A673 (cell line): ENCODE measurements around the gene SERTAD2. TPM values are rescaled to one million over a fixed set of nuclear protein-coding genes. Genes with fewer than 3 reads are reported as not detected.

Experiments used
- BruUV-seq: library from RNA; stranded (reverse); fragments of 400-500 nt; replicated peaks from 2 replicates; lab custom pipeline; 2021; lab: Mats Ljungman, UMichigan
- CTCF ChIA-PET: fragments of 300-600 bp; sonication (Branson Sonifier 250); formaldehyde crosslinking; loops from one replicate; lab custom pipeline; 2022; ENCODE audit warnings: antibody characterized with exemption; lab: Charles Lee
- POLR2A ChIA-PET: fragments of 300-600 bp; sonication (Branson Sonifier 250); formaldehyde crosslinking; loops from one replicate; lab custom pipeline; 2022; ENCODE audit warnings: antibody characterized with exemption; ENCODE audit not compliant: low non-redundant PET; lab: Charles Lee
- DNase-seq: peaks from one replicate; pipeline ENCODE4 v3.0.0-alpha.2; 2015; ENCODE audit warnings: low spot score
- H3K27ac ChIP-seq: fragments of 200-600 bp; sonication (generic); 2 replicates; pipeline ENCODE4 v1.5.1; 2016; ENCODE audit warnings: mixed run types, low read depth, mild to moderate bottlenecking, mixed read lengths, antibody characterized with exemption, low read length; ENCODE audit not compliant: poor library complexity, severe bottlenecking
- H3K27me3 ChIP-seq: fragments of 200-600 bp; sonication (generic); replicated peaks from 2 replicates; pipeline ENCODE4 v1.6.1; 2017; ENCODE audit warnings: mixed run types, low read depth, mild to moderate bottlenecking, mixed read lengths, antibody characterized with exemption, low read length; ENCODE audit not compliant: insufficient read depth, poor library complexity
- H3K36me3 ChIP-seq: fragments of 200-600 bp; sonication (generic); 2 replicates; pipeline ENCODE4 v1.6.1; 2016; ENCODE audit warnings: mixed run types, mild to moderate bottlenecking, mixed read lengths, antibody characterized with exemption, low read length; ENCODE audit not compliant: insufficient read depth, poor library complexity, severe bottlenecking
- H3K4me1 ChIP-seq: fragments of 200-600 bp; sonication (generic); 2 replicates; pipeline ENCODE4 v1.6.1; 2017; ENCODE audit warnings: mixed run types, mild to moderate bottlenecking, mixed read lengths, antibody characterized with exemption, low read length; ENCODE audit not compliant: insufficient read depth, poor library complexity, severe bottlenecking
- H3K4me3 ChIP-seq: fragments of 200-600 bp; sonication (generic); 2 replicates; pipeline ENCODE4 v1.5.1; 2016; ENCODE audit warnings: low read depth, mixed run types, mild to moderate bottlenecking, mixed read lengths, low read length; ENCODE audit not compliant: poor library complexity, severe bottlenecking
- H3K9me3 ChIP-seq: fragments of 200-600 bp; sonication (generic); 2 replicates; pipeline ENCODE4 v1.6.1; 2016; ENCODE audit warnings: mixed run types, low read depth, mild to moderate bottlenecking, mixed read lengths, antibody characterized with exemption, low read length; ENCODE audit not compliant: poor library complexity, severe bottlenecking
- CTCF ChIP-seq: fragments of 300-800, 200-600 bp; sonication (generic); conservative IDR thresholded peaks from 2 replicates; pipeline ENCODE4 v1.5.1; 2017; ENCODE audit warnings: low read depth, mild to moderate bottlenecking, antibody characterized with exemption, low read length, moderate library complexity, mixed read lengths
- EZH2 ChIP-seq: fragments of 200-600 bp; sonication (generic); IDR thresholded peaks from 2 replicates; pipeline ENCODE4 v1.6.1; 2017; ENCODE audit warnings: borderline replicate concordance, low read depth, mild to moderate bottlenecking, mixed read lengths, antibody characterized with exemption, low read length; ENCODE audit not compliant: poor library complexity, severe bottlenecking
- intact Hi-C: fragments of 100-400 bp; cut with micrococcal nuclease; formaldehyde crosslinking; loops from one replicate; pipeline ENCODE4 v1.10.0; 2022; ENCODE audit not compliant: unreplicated experiment
- total RNA-seq: library from RNA; stranded (reverse); gene quantifications from 2 replicates; pipeline ENCODE4 v1.2.3, GENCODE V29; 2021

The SERTAD2 gene
- total RNA-seq, 1 experiment from 2014 or later, result 22.2 TPM

GRCh38 chr2:64617631-64618151 is 36.0 kb downstream of the SERTAD2 start:
- BruUV-seq, result no TSS peak
- POLR2A ChIA-PET, result no interaction called here
- peaks cover 9% of the 10 kb centered on the region for H3K4me1 ChIP-seq

GRCh38 chr2:64615844-64616536 is 37.7 kb downstream of the SERTAD2 start:
- no peak overlapping the region for H3K4me3 ChIP-seq
- ChIA-PET POLR2A (no interaction called here), CTCF (interaction anchor here (0.6 kb wide), 1 partner anchor 12 kb away, joined by 4 read pairs; no protein-coding TSS in a partner anchor)
- no peaks in the 10 kb centered on the region for H3K9me3 ChIP-seq
- BruUV-seq, result no TSS peak
- TF ChIP-seq CTCF (no peak), EZH2 (no peak)
- intact Hi-C loops, result loop anchor here (2.0 kb wide), 1 partner anchor 17 kb away; no protein-coding TSS in a partner anchor
- no peaks in the 10 kb centered on the region for H3K27me3 ChIP-seq
- H3K36me3 ChIP-seq, result no peaks in the 10 kb centered on the region
- H3K4me1 ChIP-seq, result peaks cover 9% of the 10 kb centered on the region
- H3K27ac ChIP-seq, result no peak overlapping the region
- no peak for DNase-seq

More at GRCh38 chr2:64617631-64618151, 36.0 kb downstream of the SERTAD2 start:
- CTCF ChIA-PET, result no interaction called here
- Histone ChIP-seq H3K4me3 (no peak overlapping the region), H3K9me3 (no peaks in the 10 kb centered on the region), H3K36me3 (no peaks in the 10 kb centered on the region), H3K27me3 (no peaks in the 10 kb centered on the region), H3K27ac (no peak overlapping the region)
- no peak for TF ChIP-seq EZH2
- TF ChIP-seq CTCF, result no peak
- no peak for DNase-seq
- intact Hi-C loops, result no loop called here

- H3K27me3 ChIP-seq, result no peaks in the 10 kb centered on the region
- CTCF ChIA-PET, result interaction anchor here (0.6 kb wide), 1 partner anchor 565 kb away, joined by 4 read pairs; no protein-coding TSS in a partner anchor
- POLR2A ChIA-PET, result no interaction called here
Measured at GRCh38 chr2:64615192-64615763, 38.4 kb downstream of the SERTAD2 start.

More at GRCh38 chr2:64615192-64615763, 38.4 kb downstream of the SERTAD2 start:
- H3K36me3 ChIP-seq, result no peaks in the 10 kb centered on the region
- H3K9me3 ChIP-seq, result no peaks in the 10 kb centered on the region
- TF ChIP-seq CTCF (no peak), EZH2 (no peak)
- H3K4me1 ChIP-seq, result peaks cover 9% of the 10 kb centered on the region
- intact Hi-C loops, result loop anchor here (2.0 kb wide), 1 partner anchor 16 kb away; no protein-coding TSS in a partner anchor
- BruUV-seq, result no TSS peak
- no peak for DNase-seq
- no peak overlapping the region for H3K4me3 ChIP-seq
- H3K27ac ChIP-seq, result no peak overlapping the region
